Measurements from ENCODE around the gene SIRT7.
A peak's percentile ranks its signal among the peaks of the same experiment; 100 is the strongest.

Gene SIRT7

GRCh38 chr17:81885454-81885853 is 32.5 kb downstream of the SIRT7 start:
- no peak for DNase-seq

DNA sequence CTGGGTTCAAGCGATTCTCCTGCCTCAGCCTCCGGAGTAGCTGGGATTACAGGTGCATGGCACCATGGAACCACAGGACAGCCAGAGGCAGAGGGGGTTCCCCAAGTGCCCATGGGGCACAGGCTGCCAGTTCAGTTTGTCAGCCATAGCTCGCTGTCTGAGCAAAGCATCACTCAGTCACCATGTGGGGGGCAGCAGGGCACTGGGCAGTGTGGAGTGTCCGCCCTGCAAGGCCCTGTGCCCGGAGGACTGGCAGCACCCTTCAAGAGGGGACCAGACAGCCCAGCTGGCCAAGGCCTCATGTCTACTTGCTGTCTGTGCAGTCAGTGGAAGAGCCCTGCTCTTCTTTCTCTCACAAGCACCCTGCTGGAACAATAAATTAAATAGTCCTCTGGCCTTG is 33.0 kb downstream of the SIRT7 start:
- DNase-seq = no peak

GRCh38 chr17:81884520-81884919 is 33.5 kb downstream of the SIRT7 start:
- DNase-seq = no peak

DNA sequence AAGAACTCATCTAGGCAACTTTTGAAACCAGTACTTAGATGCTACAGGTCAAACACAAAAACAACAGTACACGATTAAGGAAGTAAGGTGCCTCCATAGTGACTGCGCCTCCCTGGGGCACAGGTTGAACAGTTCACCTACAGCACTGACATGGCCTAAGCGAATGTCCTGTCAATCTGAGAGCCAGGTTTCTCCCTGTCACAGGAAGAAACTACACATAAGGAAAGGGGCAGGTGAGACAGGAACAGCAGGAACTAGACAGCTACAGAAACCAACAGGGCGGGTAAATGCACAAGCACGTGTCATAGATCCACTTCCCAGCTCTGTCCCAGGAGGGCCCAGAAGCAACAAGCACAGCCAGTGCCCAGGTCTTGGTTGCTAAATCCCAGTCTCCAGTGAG is 38.9 kb downstream of the SIRT7 start:
- DNase-seq = no peak

GRCh38 chr17:81878294-81878693 is 39.7 kb downstream of the SIRT7 start:
- no peak for DNase-seq

GRCh38 chr17:81877569-81877968 is 40.4 kb downstream of the SIRT7 start:
- DNase-seq = no peak

- peak; percentile 95 to 97 for DNase-seq
Observed at GRCh38 chr17:81871387-81872230, 46.4 kb downstream of the SIRT7 start.

- no peak for DNase-seq
Observed at GRCh38 chr17:81870981-81871386, 47.0 kb downstream of the SIRT7 start, which contains the start of gene ARHGDIA. ARHGDIA (minus strand) TSS chr17:81871337; CDS start chr17:81869930, 1,407 bp downstream.

DNA sequence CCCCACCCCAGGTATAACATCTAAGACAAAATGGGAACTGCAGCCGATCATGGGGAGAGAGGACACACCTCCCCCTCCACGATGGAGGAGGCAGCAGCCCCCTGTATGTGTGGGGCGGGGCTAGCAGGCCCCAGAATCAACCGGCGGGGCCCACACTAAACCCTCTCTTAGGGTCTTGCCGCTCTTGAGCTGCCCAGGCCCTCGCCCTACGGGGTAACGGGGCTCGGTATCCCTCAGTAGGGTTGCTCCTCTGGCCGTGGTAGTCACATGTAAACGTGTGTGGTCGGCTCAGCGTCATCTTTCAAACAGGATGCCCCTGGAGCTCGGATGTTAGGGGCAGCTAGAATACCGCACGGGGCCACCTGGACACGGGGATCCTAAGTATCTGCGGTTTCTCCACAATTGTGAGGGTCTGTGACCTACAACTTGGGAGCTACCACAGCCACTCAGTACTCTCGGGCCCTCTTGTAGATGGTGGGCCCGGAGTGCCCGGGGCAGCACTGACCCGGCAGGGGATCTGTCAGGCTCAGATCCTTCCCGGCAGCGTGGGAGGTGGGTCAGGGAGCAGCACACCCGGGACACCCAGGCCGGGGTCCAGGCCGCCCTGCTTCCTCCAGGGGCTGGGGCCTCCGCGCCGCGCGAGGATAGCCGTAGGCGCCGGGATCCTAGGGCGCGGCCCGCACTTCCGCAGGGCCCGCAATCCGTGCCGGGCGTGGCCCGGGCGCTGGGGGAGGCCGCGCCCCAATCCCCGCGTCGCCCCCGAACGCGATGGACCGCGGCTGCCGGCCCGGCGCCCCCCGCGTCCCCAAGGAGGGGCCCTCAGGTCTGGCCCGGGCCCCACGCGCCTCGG is 47.6 kb downstream of the SIRT7 start:
- DNase-seq = no peak

GRCh38 chr17:81869221-81870130 is 48.5 kb downstream of the SIRT7 start:
- DNase-seq = no peak

DNA sequence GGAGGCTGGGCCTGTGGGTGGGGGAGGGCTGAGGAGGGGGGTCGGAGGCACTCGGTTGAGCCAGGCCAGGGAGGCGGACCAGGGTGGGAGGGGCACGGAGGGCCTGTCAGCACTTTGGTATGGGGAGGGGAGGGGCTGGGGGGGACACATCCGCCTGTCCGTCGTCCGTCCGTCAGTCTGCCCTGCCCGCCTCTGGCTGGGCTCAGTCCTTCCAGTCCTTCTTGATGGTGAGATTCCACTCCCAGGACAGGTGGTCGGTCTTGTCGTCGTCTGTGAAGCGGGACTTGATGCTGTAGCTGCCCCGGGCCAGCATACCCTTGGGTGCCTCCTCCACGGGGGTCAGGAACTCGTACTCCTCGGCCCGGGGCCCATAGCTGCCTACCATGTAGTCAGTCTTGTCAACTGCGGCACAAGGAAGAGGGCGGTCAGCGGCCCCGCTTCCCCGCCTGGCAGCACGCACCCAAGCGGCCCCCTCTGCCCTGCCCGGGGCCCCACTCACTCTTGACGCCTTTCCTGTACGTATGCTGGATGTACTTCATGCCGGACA is 49.2 kb downstream of the SIRT7 start:
- DNase-seq = no peak

- no peak for DNase-seq
Observed at GRCh38 chr17:81867991-81868673, 49.8 kb downstream of the SIRT7 start.

- DNase-seq = no peak
Observed at GRCh38 chr17:81867170-81867990, 50.6 kb downstream of the SIRT7 start.

GRCh38 chr17:81866440-81867169 is 51.4 kb downstream of the SIRT7 start:
- no peak for DNase-seq

- no peak for DNase-seq
Observed at GRCh38 chr17:81865733-81866439, 52.1 kb downstream of the SIRT7 start.

GRCh38 chr17:81865358-81865732 is 52.6 kb downstream of the SIRT7 start:
- no peak for DNase-seq

GRCh38 chr17:81863833-81864768 is 53.9 kb downstream of the SIRT7 start:
- no peak for DNase-seq

- no peak for DNase-seq
Observed at GRCh38 chr17:81863123-81863675, 54.8 kb downstream of the SIRT7 start.
